ENCODE measurements around the gene CLBA1.
"Not testable (repeated sequence)": the region's sequence is repeated elsewhere in the genome, so short reads cannot be mapped to it uniquely, and the experiment has no call there.

GRCh38 chr14:104950701-104951100 is 34.9 kb upstream of the CLBA1 start:
- TF ChIP-seq CTCF (conservative IDR thresholded peaks at IDR 0.05; ENCODE audit: low read depth, low read length); EZH2phosphoT487 (IDR thresholded peaks at IDR 0.05; ENCODE audit: borderline replicate concordance, low read length); EZH2 (IDR thresholded peaks at IDR 0.05; ENCODE audit: low read length, unreplicated experiment): not testable (repeated sequence)

All from PC-3 (cell line).